Measurements from ENCODE around the gene SMARCD3. TPM values are rescaled to one million over a fixed set of nuclear protein-coding genes. Genes with fewer than 3 reads are reported as not detected.

SMARCD3 gene
- polyA plus RNA-seq, 1 donor = 29.1 TPM

DNA sequence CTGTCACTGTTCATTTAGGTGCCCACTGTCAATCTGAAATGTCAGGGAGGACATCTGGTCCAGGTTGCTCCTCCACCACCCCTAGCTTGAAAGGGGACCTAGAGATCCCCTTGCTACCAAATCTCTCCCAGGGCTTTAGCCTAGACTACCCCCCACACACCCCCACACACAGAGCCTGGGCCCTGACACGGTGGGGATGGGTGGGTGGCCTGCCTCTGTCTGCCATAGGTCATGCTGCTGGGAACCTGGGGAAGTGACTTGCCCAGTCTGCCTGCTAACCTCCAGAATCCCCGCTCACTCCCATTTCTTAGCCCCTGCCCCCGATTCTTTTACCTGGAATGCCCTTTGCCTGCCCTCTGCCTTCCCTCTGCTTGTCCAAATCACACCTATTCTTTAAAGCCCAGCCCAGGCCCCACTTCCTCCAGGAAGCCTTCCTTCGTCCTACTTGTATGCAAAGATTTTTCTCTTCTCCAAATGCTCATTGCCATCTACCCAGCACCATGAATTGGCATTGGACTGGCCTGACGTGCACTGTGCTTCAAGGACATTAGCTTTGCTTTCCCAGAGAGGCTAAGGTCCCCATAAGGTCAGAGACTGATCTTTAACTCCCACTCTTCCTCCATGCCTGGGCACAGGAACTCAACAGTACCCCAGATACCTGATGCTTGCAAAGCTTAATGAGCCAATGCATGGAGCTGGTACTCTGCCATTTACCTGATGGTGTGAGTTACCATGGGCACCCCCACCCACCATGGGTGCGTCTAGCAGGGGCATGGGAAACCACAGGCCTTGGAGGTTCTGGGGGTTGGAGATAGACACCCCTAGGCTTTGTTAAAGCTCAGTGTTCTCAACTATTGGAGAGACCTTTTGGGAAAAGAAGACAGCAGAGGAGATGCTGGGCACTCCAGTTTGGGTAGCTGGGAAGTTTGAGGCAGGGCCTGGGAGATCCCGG is 2.0 kb upstream of the SMARCD3 start:
- peaks cover 63% of the 10 kb centered on the region for H3K27me3 ChIP-seq (ENCODE audit: control insufficient read depth, insufficient read depth, low read length)
- no peak for DNase-seq
- peaks cover 4% of the 10 kb centered on the region for H3K9me3 ChIP-seq (ENCODE audit: control insufficient read depth, low read depth, low read length)
- peaks cover 42% of the 10 kb centered on the region for H3K4me1 ChIP-seq (ENCODE audit: control insufficient read depth, insufficient read depth, low read length)
- WGBS (ENCODE audit: insufficient coverage, low lambda C conversion rate) = no CpG with 5 or more reads among the region's 7 CpGs
- no peaks in the 10 kb centered on the region for H3K36me3 ChIP-seq (ENCODE audit: control insufficient read depth, insufficient read depth, low read length)
- H3K4me3 ChIP-seq (ENCODE audit: low read length) = no peak overlapping the region
- no peak overlapping the region for H3K27ac ChIP-seq (ENCODE audit: low read length)

DNA sequence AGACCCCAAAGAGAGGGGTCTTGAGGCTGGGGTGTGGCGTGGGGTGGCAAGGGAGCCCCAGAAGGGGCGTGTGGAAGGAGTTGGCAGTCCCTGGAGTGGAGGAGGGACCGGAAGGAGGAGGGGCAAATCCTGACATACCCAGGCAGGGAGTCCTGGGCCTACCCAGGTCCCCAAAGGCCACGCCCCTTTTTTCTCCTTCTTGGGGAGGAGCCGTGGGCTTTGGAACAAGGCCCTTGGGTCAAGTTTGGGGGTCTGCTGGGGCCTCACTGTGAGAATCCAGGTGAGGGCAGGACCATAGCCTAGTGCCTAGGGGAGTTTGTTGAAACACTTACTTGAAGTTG is 1.2 kb upstream of the SMARCD3 start:
- Histone ChIP-seq H3K9me3 (ENCODE audit: control insufficient read depth, low read depth, low read length) (peaks cover 4% of the 10 kb centered on the region), H3K27ac (ENCODE audit: low read length) (peak overlapping the region; percentile 62), H3K4me1 (ENCODE audit: control insufficient read depth, insufficient read depth, low read length) (peaks cover 48% of the 10 kb centered on the region), H3K36me3 (ENCODE audit: control insufficient read depth, insufficient read depth, low read length) (no peaks in the 10 kb centered on the region), H3K27me3 (ENCODE audit: control insufficient read depth, insufficient read depth, low read length) (peaks cover 61% of the 10 kb centered on the region), H3K4me3 (ENCODE audit: low read length) (peak overlapping the region; percentile 53)
- no CpG with 5 or more reads among the region's 5 CpGs for WGBS (ENCODE audit: insufficient coverage, low lambda C conversion rate)
- DNase-seq = peak in 1 of 2 donors; percentile 57

DNA sequence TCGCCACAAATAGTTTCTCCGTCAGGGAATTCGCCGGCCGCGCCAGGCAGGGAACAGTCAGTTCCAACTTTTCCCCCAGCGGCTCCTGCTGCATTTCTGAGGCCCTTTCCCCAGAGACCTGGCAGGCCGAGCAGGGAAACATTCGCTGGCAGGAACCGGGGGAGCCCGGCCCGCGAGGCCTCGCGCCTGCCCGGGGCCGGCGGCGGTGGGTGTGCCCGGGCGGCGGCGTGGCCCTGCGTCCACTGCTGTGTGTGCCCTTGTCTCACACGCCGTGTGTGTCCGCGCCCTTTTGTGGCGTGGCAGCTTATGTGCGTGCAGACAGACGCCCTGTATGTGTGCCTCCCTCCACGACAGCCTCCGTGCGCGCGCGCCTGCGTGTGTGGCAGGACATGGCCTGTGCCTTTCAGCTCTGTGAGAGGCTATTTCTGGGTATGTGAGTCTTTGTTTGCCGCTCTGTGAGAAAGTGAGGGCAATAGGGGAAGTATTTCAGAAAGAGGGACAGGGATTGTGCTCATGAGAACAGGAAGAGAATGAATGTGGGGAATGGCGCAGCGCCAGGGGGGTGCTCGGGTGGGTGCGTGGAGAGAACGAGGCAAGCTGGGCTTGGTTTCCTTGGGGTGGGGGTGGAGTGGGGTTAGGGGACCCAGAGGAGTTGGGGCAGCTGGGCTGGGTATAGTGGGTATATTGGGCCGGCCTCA is 689 bp upstream of the SMARCD3 start:
- Histone ChIP-seq H3K4me1 (ENCODE audit: control insufficient read depth, insufficient read depth, low read length) (peaks cover 51% of the 10 kb centered on the region), H3K27ac (ENCODE audit: low read length) (peak overlapping the region; percentile 62), H3K4me3 (ENCODE audit: low read length) (peak overlapping the region; percentile 53), H3K27me3 (ENCODE audit: control insufficient read depth, insufficient read depth, low read length) (peaks cover 60% of the 10 kb centered on the region), H3K36me3 (ENCODE audit: control insufficient read depth, insufficient read depth, low read length) (no peaks in the 10 kb centered on the region), H3K9me3 (ENCODE audit: control insufficient read depth, low read depth, low read length) (peaks cover 4% of the 10 kb centered on the region)
- 0% methylated on average over 1 of the region's 45 CpGs for WGBS (ENCODE audit: insufficient coverage, low lambda C conversion rate)
- DNase-seq = peak in 1 of 2 donors; percentile 79

DNA sequence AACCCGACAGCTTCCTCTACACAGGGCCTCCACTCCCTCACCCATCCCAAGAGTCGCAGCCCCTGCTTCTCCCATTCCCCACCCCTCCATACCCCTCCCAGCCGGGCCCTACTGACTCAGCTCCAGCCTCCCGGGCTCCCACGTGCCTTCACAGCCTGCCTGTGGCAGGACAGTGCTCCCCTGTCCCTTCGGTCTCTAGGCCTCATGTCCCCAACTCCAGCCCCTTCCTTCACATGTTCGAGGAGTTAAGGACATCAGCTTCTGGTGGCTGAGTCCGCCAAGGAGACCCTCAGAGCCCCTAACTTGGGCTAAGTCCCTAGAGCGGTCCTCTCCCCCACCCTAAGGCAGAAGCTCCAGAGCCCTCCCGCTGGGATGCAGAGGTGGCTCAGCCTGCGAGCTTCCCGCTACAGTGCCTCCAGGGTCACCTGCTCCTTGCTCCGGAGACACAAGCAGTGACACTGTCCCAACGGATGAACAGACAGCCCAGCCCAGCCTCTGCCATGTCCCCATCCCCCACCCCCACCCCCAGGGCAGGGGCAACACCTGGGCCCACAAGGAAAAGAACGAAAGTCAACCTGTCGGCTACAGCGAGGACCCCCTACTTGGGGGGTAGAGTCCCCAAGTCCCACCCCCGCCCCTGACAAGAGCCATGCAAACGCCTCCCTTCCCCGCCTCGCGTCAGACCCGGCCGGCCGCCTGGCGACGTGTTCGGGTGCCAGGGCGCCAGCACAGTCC is 716 bp downstream of the SMARCD3 start:
- no CpG with 5 or more reads among the region's 29 CpGs for WGBS (ENCODE audit: insufficient coverage, low lambda C conversion rate)
- Histone ChIP-seq H3K4me1 (ENCODE audit: control insufficient read depth, insufficient read depth, low read length) (peaks cover 52% of the 10 kb centered on the region), H3K36me3 (ENCODE audit: control insufficient read depth, insufficient read depth, low read length) (no peaks in the 10 kb centered on the region), H3K27me3 (ENCODE audit: control insufficient read depth, insufficient read depth, low read length) (peaks cover 60% of the 10 kb centered on the region), H3K4me3 (ENCODE audit: low read length) (peak overlapping the region; percentile 53), H3K27ac (ENCODE audit: low read length) (peak overlapping the region; percentile 76), H3K9me3 (ENCODE audit: control insufficient read depth, low read depth, low read length) (peaks cover 4% of the 10 kb centered on the region)
- DNase-seq = peak in 1 of 2 donors; percentile 32

DNA sequence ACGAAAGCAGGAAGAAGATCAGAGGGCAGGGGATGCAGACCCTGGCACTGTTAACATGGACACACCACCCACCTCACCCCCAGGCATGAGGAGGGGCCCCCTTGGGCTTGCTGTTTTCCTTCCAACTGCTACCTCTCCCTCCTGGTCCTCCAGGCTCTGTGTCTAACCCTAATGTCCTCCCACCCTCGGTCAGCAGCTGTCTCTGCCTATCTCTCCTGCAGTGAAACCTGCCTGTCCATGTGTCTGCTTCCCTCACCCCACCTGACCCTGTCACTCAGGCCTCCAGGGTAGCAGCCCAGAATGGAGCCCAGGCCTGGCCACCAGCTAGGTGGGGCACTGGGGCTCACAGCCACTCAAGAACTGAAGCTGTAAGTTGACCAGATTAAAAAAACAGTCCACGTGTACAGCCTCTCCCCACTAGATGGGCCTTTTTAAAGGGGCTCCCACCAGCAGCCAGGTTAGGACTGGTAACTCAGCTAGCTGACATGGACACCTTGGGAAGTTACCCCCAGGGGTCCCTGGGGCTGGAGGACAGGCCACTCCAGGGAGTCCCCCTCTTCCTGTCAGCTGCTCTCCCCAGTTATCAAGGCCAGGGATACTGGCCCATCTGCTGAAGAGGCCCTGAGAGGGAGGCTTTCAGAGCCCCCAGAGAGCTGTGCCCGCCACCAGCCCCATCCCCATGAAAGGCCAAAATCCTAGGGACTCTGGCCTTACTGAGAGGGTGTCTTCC is 1.5 kb downstream of the SMARCD3 start:
- H3K27me3 ChIP-seq (ENCODE audit: control insufficient read depth, insufficient read depth, low read length) = peaks cover 53% of the 10 kb centered on the region
- DNase-seq = no peak
- H3K4me3 ChIP-seq (ENCODE audit: low read length) = peak overlapping the region; percentile 53
- no CpG with 5 or more reads among the region's 4 CpGs for WGBS (ENCODE audit: insufficient coverage, low lambda C conversion rate)
- H3K4me1 ChIP-seq (ENCODE audit: control insufficient read depth, insufficient read depth, low read length) = peaks cover 49% of the 10 kb centered on the region
- peak overlapping the region; percentile 76 for H3K27ac ChIP-seq (ENCODE audit: low read length)
- peaks cover 4% of the 10 kb centered on the region for H3K9me3 ChIP-seq (ENCODE audit: control insufficient read depth, low read depth, low read length)
- H3K36me3 ChIP-seq (ENCODE audit: control insufficient read depth, insufficient read depth, low read length) = peaks cover 2% of the 10 kb centered on the region

DNA sequence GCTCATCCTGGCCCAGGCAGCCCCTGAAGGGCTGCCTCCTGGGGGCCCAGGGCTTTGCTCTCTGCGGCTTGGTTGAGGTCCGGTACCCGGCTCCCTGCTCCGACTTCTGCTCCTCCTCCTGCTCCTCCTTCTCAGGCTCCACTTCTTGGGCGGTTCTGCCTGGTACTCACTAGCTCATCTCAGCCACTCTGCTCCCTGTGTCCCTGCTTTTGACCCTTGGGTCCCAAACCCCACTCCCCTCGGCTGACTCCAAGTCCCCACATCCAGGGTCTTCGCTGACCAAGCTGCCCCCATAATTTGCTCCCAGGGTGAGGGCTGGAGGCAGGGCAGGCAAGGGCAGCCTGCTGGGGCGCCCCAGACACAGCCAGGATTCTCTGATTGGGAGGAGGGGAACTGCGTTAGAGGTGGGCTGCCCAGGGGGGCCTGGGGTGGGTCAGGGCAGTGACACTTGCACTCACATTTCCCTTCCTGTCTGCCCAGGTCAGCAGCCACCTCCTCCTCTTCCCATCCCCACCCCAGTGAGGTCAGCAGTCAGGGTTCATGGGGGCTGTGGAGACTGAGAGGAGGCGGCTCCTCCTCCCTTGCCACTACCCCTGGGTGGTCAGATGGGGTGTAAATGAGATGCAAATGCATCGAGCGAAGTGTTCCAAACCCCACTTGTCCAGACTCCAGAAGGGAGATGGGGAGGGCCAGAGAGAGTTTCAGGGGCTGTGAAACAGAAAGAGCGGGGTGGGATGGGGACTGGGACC is 2.2 kb downstream of the SMARCD3 start:
- Histone ChIP-seq H3K4me1 (ENCODE audit: control insufficient read depth, insufficient read depth, low read length) (peaks cover 46% of the 10 kb centered on the region), H3K27ac (ENCODE audit: low read length) (no peak overlapping the region)

DNA sequence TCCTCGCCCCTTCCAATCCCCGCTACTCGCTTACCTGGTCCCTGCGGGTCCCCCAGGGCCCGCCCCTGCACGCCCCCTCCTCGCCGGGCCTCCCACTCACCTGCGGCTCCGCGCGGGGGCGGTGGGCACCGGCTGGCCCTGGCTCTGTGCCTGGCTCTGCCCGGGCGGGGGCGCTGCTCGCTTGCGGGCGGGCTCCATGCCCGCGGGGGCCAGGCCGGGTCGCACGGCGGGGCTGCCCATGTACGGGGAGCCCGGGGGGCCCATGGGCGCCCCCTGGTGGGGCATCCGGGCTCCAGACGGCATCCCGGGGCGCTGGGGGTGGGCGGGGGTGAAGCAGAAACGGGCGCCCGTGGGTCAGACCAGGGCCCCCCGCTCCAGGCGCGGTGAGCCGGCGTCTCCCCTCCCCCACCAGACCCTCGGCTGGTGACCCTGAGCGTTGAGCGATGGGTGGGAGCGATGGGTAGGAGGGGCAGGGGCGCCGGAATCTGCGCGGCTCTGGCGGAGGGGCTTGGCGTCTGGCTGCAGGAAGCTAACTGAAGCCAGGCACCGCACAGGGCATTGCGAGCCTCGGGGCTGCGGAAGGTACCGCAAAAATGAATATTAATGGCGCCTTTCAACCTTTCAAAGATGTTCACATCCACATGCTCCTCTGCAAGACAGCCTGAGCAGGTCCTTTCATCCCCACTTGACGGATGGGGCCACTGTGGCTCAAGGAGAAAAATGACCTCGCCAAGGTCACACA is 3.0 kb downstream of the SMARCD3 start:
- WGBS (ENCODE audit: insufficient coverage, low lambda C conversion rate) = 80% methylated on average over 1 of the region's 60 CpGs
- peak in 1 of 2 donors; percentile 38 for DNase-seq
- peaks cover 39% of the 10 kb centered on the region for H3K4me1 ChIP-seq (ENCODE audit: control insufficient read depth, insufficient read depth, low read length)
- peaks cover 48% of the 10 kb centered on the region for H3K27me3 ChIP-seq (ENCODE audit: control insufficient read depth, insufficient read depth, low read length)
- no peak overlapping the region for H3K27ac ChIP-seq (ENCODE audit: low read length)
- peaks cover 13% of the 10 kb centered on the region for H3K36me3 ChIP-seq (ENCODE audit: control insufficient read depth, insufficient read depth, low read length)
- H3K9me3 ChIP-seq (ENCODE audit: control insufficient read depth, low read depth, low read length) = peaks cover 4% of the 10 kb centered on the region
- no peak overlapping the region for H3K4me3 ChIP-seq (ENCODE audit: low read length)

More for the DNA sequence above, 2.2 kb downstream of the SMARCD3 start:
- no CpG with 5 or more reads among the region's 13 CpGs for WGBS (ENCODE audit: insufficient coverage, low lambda C conversion rate)
- Histone ChIP-seq H3K36me3 (ENCODE audit: control insufficient read depth, insufficient read depth, low read length) (peaks cover 6% of the 10 kb centered on the region), H3K27me3 (ENCODE audit: control insufficient read depth, insufficient read depth, low read length) (peaks cover 50% of the 10 kb centered on the region), H3K4me3 (ENCODE audit: low read length) (no peak overlapping the region), H3K9me3 (ENCODE audit: control insufficient read depth, low read depth, low read length) (peaks cover 4% of the 10 kb centered on the region)
- DNase-seq = no peak

DNA sequence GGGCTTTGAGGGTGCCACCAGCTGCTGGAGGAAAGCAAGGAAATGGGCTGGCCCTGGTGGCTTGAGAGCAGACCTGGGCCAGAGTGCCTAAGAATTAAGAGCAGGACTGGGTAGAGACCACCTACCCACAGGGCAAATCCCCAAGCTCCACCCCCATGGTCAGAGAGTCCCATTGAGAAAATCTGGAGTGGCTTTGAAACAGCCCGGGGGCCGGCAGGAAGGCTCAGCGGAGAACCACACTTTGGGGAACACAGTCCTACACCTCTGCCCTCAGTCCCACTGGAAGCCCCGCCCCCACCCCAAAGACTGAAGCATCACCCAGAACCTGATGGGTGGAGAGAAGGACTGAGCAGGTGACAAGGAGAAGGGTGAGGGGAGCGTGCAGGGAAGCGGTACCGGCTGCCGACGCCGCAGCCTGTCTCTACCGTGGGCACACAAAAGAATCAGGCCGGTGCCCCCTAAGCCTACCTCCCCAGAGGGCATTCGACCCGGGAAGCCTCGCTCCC is 3.6 kb downstream of the SMARCD3 start:
- Histone ChIP-seq H3K4me1 (ENCODE audit: control insufficient read depth, insufficient read depth, low read length) (peaks cover 33% of the 10 kb centered on the region), H3K27ac (ENCODE audit: low read length) (no peak overlapping the region), H3K36me3 (ENCODE audit: control insufficient read depth, insufficient read depth, low read length) (peaks cover 15% of the 10 kb centered on the region), H3K27me3 (ENCODE audit: control insufficient read depth, insufficient read depth, low read length) (peaks cover 45% of the 10 kb centered on the region), H3K4me3 (ENCODE audit: low read length) (no peak overlapping the region), H3K9me3 (ENCODE audit: control insufficient read depth, low read depth, low read length) (peaks cover 4% of the 10 kb centered on the region)
- DNase-seq = no peak
- no CpG with 5 or more reads among the region's 15 CpGs for WGBS (ENCODE audit: insufficient coverage, low lambda C conversion rate)
